WERI-Rb-1 (cell line): ENCODE data around the gene CHST11.
"Not testable (repeated sequence)": the region's sequence is repeated elsewhere in the genome, so short reads cannot be mapped to it uniquely, and the experiment has no call there.

Source experiments
- DNase-seq: peaks from one replicate; pipeline ENCODE4 v3.0.0-alpha.2; 2020
- H3K27ac ChIP-seq: fragments of 250-450 bp; sonication (Bioruptor Pico); 2 replicates; pipeline ENCODE4 v1.5.1; 2020; ENCODE audit warnings: mild to moderate bottlenecking, moderate library complexity
- H3K27me3 ChIP-seq: fragments of 250-450 bp; sonication (Bioruptor Pico); 2 replicates; pipeline ENCODE4 v1.5.1; 2021; ENCODE audit warnings: mild to moderate bottlenecking, low read depth, moderate library complexity; ENCODE audit not compliant: insufficient read depth, severe bottlenecking
- H3K36me3 ChIP-seq: fragments of 250-450 bp; sonication (Bioruptor Pico); 2 replicates; pipeline ENCODE4 v1.5.1; 2020; ENCODE audit warnings: mild to moderate bottlenecking, moderate library complexity
- H3K4me3 ChIP-seq: 2 replicates; pipeline ENCODE4 v1.5.1; 2011; ENCODE audit warnings: low read depth, mild to moderate bottlenecking, control low read depth, low read length
- H3K9me3 ChIP-seq: fragments of 250-450 bp; sonication (Bioruptor Pico); 2 replicates; pipeline ENCODE4 v1.5.1; 2021; ENCODE audit warnings: mild to moderate bottlenecking, moderate library complexity; ENCODE audit not compliant: severe bottlenecking
- TF ChIP-seq, protein P1 (sequence below): IDR thresholded peaks from 2 replicates; pipeline ENCODE4 v1.5.1; 2011; ENCODE audit warnings: low read depth, mild to moderate bottlenecking, control low read depth, inconsistent platforms, low read length

The CHST11 gene

DNA sequence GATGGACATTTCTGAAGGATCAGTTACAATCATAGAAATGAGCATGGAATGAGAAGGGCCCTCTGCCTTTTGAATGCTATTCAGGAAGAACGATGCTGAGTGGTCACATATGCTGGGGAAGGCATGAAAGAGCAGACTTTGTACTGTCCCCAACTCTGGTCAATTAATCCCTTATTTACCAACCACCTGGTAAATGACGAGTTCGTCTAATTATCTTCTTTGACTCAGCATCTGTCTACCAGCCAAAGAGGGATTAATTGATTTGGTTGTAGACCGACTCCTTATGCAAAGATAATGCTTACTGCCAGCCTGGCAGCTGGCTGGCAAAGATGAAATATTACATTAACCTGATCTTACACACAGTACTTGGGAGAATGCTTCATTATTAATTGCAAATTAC lies 152.2 kb downstream of the CHST11 start:
- TF ChIP-seq, protein P1, sequence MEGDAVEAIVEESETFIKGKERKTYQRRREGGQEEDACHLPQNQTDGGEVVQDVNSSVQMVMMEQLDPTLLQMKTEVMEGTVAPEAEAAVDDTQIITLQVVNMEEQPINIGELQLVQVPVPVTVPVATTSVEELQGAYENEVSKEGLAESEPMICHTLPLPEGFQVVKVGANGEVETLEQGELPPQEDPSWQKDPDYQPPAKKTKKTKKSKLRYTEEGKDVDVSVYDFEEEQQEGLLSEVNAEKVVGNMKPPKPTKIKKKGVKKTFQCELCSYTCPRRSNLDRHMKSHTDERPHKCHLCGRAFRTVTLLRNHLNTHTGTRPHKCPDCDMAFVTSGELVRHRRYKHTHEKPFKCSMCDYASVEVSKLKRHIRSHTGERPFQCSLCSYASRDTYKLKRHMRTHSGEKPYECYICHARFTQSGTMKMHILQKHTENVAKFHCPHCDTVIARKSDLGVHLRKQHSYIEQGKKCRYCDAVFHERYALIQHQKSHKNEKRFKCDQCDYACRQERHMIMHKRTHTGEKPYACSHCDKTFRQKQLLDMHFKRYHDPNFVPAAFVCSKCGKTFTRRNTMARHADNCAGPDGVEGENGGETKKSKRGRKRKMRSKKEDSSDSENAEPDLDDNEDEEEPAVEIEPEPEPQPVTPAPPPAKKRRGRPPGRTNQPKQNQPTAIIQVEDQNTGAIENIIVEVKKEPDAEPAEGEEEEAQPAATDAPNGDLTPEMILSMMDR = no peak
- DNase-seq = peak; percentile 29
- peak overlapping the region; percentile 70 for H3K27ac ChIP-seq
- no peaks in the 10 kb centered on the region for H3K9me3 ChIP-seq
- H3K27me3 ChIP-seq = no peaks in the 10 kb centered on the region
- H3K4me3 ChIP-seq = no peak overlapping the region
- no peaks in the 10 kb centered on the region for H3K36me3 ChIP-seq

DNA sequence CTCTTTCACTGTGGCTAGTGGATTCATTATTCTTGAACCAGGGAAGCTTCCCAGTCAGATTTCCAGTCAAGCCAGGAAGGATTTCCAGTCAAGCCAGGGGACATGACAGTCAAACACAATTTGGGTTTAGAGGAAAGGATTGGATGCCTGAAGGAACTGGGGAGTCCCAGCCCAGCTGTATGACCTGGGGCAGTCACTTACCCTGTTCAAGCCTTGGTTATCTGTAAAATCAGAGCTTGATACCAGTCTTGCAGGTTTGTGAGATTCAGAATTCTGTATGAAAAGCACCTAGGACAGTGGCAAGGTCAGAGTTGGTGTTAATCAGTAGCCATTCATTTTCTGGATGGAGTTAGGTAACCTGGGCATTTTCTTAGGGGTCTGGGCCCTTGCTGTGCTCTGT lies 152.7 kb downstream of the CHST11 start:
- H3K4me3 ChIP-seq = no peak overlapping the region
- no peaks in the 10 kb centered on the region for H3K9me3 ChIP-seq
- H3K36me3 ChIP-seq = no peaks in the 10 kb centered on the region
- H3K27me3 ChIP-seq = no peaks in the 10 kb centered on the region
- TF ChIP-seq, protein P1 = no peak
- no peak for DNase-seq
- peak overlapping the region; percentile 70 for H3K27ac ChIP-seq

DNA sequence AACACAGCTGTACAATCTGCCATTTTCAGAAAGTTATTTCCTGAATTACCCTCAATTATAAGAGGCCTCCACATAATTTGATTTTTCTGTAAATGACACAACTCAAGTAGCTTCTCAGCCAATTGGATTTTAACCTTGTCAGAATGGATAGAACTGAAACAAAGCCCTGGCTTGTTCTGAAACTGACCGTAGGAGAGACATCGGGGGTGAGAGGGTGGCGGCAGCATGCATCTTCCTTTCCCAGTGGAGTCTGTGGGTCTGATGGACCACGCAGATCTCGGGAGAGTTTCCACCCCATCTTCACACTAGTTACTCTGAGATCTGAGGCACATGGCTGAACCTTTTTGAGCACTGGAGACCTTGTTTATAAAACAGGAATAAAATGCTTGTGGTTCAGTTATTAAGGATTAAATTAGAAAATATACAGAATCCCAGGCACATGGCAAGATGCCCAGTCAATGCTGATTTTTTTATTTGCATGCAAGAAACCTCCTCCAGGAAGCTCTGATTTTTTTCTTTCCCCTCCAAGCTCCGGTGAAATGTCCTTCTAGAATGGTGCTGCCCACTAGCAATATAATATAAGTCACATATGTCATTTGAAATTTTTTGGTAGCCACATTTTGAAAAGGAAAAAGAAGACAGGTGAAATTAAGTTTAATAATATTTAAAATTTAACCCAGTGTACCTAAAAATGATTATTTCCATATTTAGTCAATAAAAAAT lies 153.9 kb downstream of the CHST11 start:
- TF ChIP-seq, protein P1 = no peak
- H3K9me3 ChIP-seq = no peaks in the 10 kb centered on the region
- no peak for DNase-seq
- H3K4me3 ChIP-seq = no peak overlapping the region
- no peak overlapping the region for H3K27ac ChIP-seq
- no peaks in the 10 kb centered on the region for H3K27me3 ChIP-seq
- H3K36me3 ChIP-seq = no peaks in the 10 kb centered on the region

DNA sequence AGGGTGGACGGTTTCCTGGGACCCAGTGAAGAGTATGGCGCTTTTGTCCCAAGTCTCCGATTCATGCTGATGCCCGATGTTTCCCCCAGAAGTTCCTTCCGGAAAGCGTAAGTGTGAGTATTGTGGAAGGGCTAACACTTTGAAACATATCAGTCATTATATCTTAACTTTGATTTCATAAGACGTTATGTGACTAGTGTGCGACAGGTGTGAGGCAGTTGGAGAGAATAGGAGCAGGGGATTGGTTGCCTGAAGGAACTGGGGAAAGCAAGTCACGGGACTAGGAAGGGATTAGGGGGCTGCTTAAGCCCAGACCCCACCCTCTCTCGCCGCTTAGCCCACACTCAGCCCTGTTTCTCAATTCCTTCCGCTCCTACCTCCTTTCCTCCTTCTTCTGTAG lies 154.9 kb downstream of the CHST11 start:
- H3K36me3 ChIP-seq = no peaks in the 10 kb centered on the region
- no peaks in the 10 kb centered on the region for H3K9me3 ChIP-seq
- TF ChIP-seq, protein P1 = no peak
- H3K27me3 ChIP-seq = no peaks in the 10 kb centered on the region
- H3K4me3 ChIP-seq = no peak overlapping the region
- no peak overlapping the region for H3K27ac ChIP-seq
- DNase-seq = no peak

DNA sequence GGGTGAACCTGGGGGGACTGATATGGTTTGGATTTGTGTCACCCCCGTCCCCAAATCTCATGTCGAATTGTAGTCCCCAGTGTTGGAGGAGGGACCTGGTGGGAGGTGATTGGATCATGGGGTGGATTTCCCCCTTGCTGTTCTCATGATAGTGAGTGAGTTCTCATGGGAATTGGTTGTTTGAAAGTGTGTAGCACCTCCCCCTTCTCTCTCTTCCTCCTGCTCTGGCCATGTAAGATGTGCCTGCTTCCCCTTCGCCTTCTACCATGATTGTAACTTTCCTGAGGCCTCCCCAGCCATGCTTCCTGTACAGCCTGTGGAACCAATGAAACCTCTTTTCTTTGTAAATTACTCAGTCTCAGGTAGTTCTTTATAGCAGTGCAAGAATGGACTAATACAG lies 156.6 kb downstream of the CHST11 start:
- not testable (repeated sequence) for DNase-seq

DNA sequence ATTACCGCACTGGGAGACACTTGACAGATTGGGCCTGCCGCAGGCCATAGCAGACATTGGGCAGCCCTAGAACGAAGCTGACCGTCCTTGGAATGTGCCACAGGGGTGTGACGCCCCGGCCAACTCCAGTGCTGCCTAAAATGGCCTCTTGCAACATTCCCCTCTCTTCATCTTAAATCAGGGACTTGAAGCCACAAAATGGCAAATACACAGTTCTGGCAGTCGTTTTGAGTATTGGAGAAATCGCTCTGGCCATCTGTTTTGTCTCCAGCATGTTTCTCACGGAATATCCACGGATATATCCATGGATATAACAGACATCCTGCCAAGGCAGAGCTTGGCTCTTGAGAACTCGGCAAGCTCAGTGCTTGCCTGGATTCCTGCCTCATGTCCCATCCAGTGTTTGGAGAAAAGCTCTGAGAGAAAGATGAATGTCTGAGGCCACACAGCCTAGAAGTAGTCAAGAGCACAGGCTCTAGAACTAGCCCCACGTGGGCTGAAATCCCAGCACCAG lies 158.4 kb downstream of the CHST11 start:
- peaks cover 2% of the 10 kb centered on the region for H3K9me3 ChIP-seq

More for the DNA sequence above, 156.6 kb downstream of the CHST11 start:
- H3K27ac ChIP-seq, H3K36me3 ChIP-seq, H3K4me3 ChIP-seq, H3K27me3 ChIP-seq, H3K9me3 ChIP-seq: not testable (repeated sequence)

More for the DNA sequence above, 158.4 kb downstream of the CHST11 start:
- no peak overlapping the region for H3K4me3 ChIP-seq
- no peaks in the 10 kb centered on the region for H3K27me3 ChIP-seq
- TF ChIP-seq, protein P1 = no peak
- no peak for DNase-seq
- no peak overlapping the region for H3K27ac ChIP-seq
- H3K36me3 ChIP-seq = no peaks in the 10 kb centered on the region
